HEK293 (cell line): ENCODE results near the gene HS3ST6.

Experiments used
- CTCF ChIA-PET: fragments of 350-600 bp; formaldehyde crosslinking; extraction: SDS; loops from one replicate; lab custom pipeline; 2021; ENCODE audit warnings: antibody characterized with exemption; lab: Yijun Ruan, JAX
- POLR2A ChIA-PET: fragments of 300-600 bp; formaldehyde crosslinking; extraction: SDS; loops from one replicate; lab custom pipeline; 2020; ENCODE audit warnings: antibody characterized with exemption, inconsistent platforms; lab: Yijun Ruan, JAX
- H3K27ac ChIP-seq: fragments of 200-500 bp; sonication (Bioruptor generic); 2 replicates; pipeline ENCODE4 v1.5.1; 2014; ENCODE audit warnings: low read depth, low read length, control low read depth, inconsistent platforms; ENCODE audit errors: extremely low read depth
- H3K36me3 ChIP-seq, 2 experiments: fragments of 200-500 bp in 1 of 2; sonication (Bioruptor generic) in 1 of 2; 1 replicate in 1 of 2; 2 replicates in 1 of 2; pipeline ENCODE4 v1.5.1; 2014 to 2017; ENCODE audit warnings: inconsistent platforms in 2 of 2, low read length in 2 of 2; ENCODE audit not compliant: control insufficient read depth in 2 of 2, insufficient read depth in 1 of 2
- H3K4me1 ChIP-seq: fragments of 200-500 bp; sonication (Bioruptor generic); 2 replicates; pipeline ENCODE4 v1.5.1; 2014; ENCODE audit warnings: mild to moderate bottlenecking, low read length, inconsistent platforms; ENCODE audit not compliant: control insufficient read depth, insufficient read depth
- H3K4me3 ChIP-seq: 2 replicates; pipeline ENCODE4 v1.5.1; 2011; ENCODE audit warnings: low read depth, mild to moderate bottlenecking, control low read depth, low read length, moderate library complexity
- H3K9me3 ChIP-seq: fragments of 200-500 bp; sonication (Bioruptor generic); 2 replicates; pipeline ENCODE4 v1.5.1; 2014; ENCODE audit warnings: low read depth, low read length, inconsistent platforms; ENCODE audit not compliant: control insufficient read depth, insufficient read depth
- BCL11A ChIP-seq: fragments of 450-650 bp; formaldehyde crosslinking; IDR thresholded peaks from 2 replicates; pipeline ENCODE4 v1.5.1; 2016; ENCODE audit warnings: low read depth, missing biosample characterization, missing genetic modification characterization
- BCL11B ChIP-seq: fragments of 450-650 bp; formaldehyde crosslinking; IDR thresholded peaks from 2 replicates; pipeline ENCODE4 v1.5.1; 2016; ENCODE audit warnings: low read depth, missing biosample characterization, missing genetic modification characterization
- KLF1 ChIP-seq: fragments of 450-650 bp; formaldehyde crosslinking; IDR thresholded peaks from 2 replicates; pipeline ENCODE4 v1.5.1; 2016; ENCODE audit warnings: missing biosample characterization, missing genetic modification characterization
- MZF1 ChIP-seq: fragments of 450-650 bp; formaldehyde crosslinking; IDR thresholded peaks from 2 replicates; pipeline ENCODE4 v1.5.1; 2017; ENCODE audit warnings: missing biosample characterization, missing genetic modification characterization, borderline replicate concordance
- RBAK ChIP-seq: fragments of 450-650 bp; formaldehyde crosslinking; IDR thresholded peaks from 2 replicates; pipeline ENCODE4 v1.5.1; 2016; ENCODE audit warnings: missing biosample characterization, missing genetic modification characterization
- SALL2 ChIP-seq: fragments of 450-650 bp; formaldehyde crosslinking; IDR thresholded peaks from 2 replicates; pipeline ENCODE4 v1.5.0; 2017; ENCODE audit warnings: missing biosample characterization, mild to moderate bottlenecking, missing genetic modification characterization, borderline replicate concordance
- SCRT1 ChIP-seq: fragments of 450-650 bp; formaldehyde crosslinking; IDR thresholded peaks from 2 replicates; pipeline ENCODE4 v1.5.1; 2016; ENCODE audit warnings: missing biosample characterization, missing genetic modification characterization, borderline replicate concordance
- ZNF138 ChIP-seq: fragments of 450-650 bp; formaldehyde crosslinking; IDR thresholded peaks from 2 replicates; pipeline ENCODE4 v1.5.1; 2016; ENCODE audit warnings: missing biosample characterization, missing genetic modification characterization, borderline replicate concordance
- ZNF221 ChIP-seq: fragments of 450-650 bp; formaldehyde crosslinking; IDR thresholded peaks from 2 replicates; pipeline ENCODE4 v1.5.1; 2017; ENCODE audit warnings: missing biosample characterization, missing genetic modification characterization, borderline replicate concordance
- ZNF350 ChIP-seq: fragments of 450-650 bp; formaldehyde crosslinking; IDR thresholded peaks from 2 replicates; pipeline ENCODE4 v1.5.0; 2017; ENCODE audit warnings: missing biosample characterization, mild to moderate bottlenecking, missing genetic modification characterization
- ZNF366 ChIP-seq: fragments of 450-650 bp; formaldehyde crosslinking; conservative IDR thresholded peaks from 2 replicates; pipeline ENCODE4 v1.5.1; 2016; ENCODE audit warnings: missing biosample characterization, missing genetic modification characterization
- ZNF548 ChIP-seq: fragments of 450-650 bp; formaldehyde crosslinking; IDR thresholded peaks from 2 replicates; pipeline ENCODE4 v1.5.1; 2016; ENCODE audit warnings: missing biosample characterization, missing genetic modification characterization
- ZNF585B ChIP-seq: fragments of 450-650 bp; formaldehyde crosslinking; IDR thresholded peaks from 2 replicates; pipeline ENCODE4 v1.5.1; 2016; ENCODE audit warnings: missing biosample characterization, missing genetic modification characterization
- ZNF670 ChIP-seq: fragments of 450-650 bp; formaldehyde crosslinking; IDR thresholded peaks from 2 replicates; pipeline ENCODE4 v1.5.1; 2016; ENCODE audit warnings: missing biosample characterization, missing genetic modification characterization, low read depth
- ZNF677 ChIP-seq: fragments of 450-650 bp; IDR thresholded peaks from 2 replicates; pipeline ENCODE4 v1.5.0; 2018; ENCODE audit warnings: missing biosample characterization, mild to moderate bottlenecking, missing genetic modification characterization, moderate library complexity
- TF ChIP-seq, protein P1 (sequence below): fragments of 450-650 bp; formaldehyde crosslinking; IDR thresholded peaks from 2 replicates; pipeline ENCODE4 v1.5.1; 2017; ENCODE audit warnings: missing biosample characterization, missing genetic modification characterization
- TF ChIP-seq, protein P2 (sequence below): fragments of 450-650 bp; formaldehyde crosslinking; IDR thresholded peaks from 2 replicates; pipeline ENCODE4 v1.5.1; 2016; ENCODE audit warnings: missing biosample characterization, missing genetic modification characterization

HS3ST6 gene

DNA sequence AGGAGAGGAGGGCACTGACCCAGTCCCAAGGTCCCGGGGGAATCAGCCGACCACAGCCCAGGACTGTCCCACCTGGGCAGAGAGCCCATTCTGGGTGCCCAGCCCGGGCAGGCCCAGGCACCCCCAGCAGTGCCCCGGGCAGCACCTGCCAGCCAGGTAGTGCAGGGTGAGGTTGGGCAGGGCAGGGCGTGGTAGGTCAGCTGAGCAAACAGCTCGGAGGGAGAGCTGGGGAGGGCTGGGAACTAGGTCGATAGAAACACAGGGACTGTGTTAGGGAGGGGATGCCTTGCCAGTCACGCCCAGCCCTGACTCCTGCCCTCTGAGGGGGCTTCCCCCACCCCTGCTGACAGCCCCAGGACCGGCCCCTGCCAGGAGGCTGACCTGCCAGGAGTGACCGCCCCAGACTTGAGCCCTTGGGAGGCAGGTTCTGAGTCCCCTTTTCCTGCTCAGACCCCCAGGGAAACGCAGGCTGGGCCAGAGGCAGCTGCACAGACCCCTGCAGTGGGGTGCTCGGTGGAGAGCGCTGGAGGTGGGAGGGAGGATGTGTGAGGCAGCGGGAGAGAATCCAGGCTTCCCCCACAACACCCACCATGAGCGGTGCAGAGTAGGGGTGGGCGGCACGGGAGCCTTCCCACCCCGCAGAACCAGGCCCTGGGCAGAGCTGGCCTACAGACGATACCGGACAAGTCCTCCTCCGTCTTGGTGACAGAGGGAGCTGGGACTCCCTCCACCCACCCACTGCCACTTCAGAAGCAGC lies 4.7 kb downstream of the HS3ST6 start (continued):
- no peak for TF ChIP-seq ZNF677 (tag by site-specific recombination)
- no peak for TF ChIP-seq ZNF221 (tag by site-specific recombination)
- peak; percentile 99 for TF ChIP-seq KLF1
- TF ChIP-seq ZNF350 (tag by site-specific recombination) = no peak
- no peak for TF ChIP-seq RBAK (tag by site-specific recombination)
- TF ChIP-seq ZNF670 (tag by site-specific recombination) = no peak
- TF ChIP-seq ZNF366 = no peak
- TF ChIP-seq ZNF548 (tag by site-specific recombination) = no peak
- TF ChIP-seq ZNF138 (tag by site-specific recombination) = no peak
- TF ChIP-seq, protein P1, sequence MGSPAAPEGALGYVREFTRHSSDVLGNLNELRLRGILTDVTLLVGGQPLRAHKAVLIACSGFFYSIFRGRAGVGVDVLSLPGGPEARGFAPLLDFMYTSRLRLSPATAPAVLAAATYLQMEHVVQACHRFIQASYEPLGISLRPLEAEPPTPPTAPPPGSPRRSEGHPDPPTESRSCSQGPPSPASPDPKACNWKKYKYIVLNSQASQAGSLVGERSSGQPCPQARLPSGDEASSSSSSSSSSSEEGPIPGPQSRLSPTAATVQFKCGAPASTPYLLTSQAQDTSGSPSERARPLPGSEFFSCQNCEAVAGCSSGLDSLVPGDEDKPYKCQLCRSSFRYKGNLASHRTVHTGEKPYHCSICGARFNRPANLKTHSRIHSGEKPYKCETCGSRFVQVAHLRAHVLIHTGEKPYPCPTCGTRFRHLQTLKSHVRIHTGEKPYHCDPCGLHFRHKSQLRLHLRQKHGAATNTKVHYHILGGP (tag by site-specific recombination) = no peak
- no peak for TF ChIP-seq MZF1
- TF ChIP-seq, protein P2, sequence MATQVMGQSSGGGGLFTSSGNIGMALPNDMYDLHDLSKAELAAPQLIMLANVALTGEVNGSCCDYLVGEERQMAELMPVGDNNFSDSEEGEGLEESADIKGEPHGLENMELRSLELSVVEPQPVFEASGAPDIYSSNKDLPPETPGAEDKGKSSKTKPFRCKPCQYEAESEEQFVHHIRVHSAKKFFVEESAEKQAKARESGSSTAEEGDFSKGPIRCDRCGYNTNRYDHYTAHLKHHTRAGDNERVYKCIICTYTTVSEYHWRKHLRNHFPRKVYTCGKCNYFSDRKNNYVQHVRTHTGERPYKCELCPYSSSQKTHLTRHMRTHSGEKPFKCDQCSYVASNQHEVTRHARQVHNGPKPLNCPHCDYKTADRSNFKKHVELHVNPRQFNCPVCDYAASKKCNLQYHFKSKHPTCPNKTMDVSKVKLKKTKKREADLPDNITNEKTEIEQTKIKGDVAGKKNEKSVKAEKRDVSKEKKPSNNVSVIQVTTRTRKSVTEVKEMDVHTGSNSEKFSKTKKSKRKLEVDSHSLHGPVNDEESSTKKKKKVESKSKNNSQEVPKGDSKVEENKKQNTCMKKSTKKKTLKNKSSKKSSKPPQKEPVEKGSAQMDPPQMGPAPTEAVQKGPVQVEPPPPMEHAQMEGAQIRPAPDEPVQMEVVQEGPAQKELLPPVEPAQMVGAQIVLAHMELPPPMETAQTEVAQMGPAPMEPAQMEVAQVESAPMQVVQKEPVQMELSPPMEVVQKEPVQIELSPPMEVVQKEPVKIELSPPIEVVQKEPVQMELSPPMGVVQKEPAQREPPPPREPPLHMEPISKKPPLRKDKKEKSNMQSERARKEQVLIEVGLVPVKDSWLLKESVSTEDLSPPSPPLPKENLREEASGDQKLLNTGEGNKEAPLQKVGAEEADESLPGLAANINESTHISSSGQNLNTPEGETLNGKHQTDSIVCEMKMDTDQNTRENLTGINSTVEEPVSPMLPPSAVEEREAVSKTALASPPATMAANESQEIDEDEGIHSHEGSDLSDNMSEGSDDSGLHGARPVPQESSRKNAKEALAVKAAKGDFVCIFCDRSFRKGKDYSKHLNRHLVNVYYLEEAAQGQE (tag by site-specific recombination) = no peak
- TF ChIP-seq ZNF585B = no peak

DNA sequence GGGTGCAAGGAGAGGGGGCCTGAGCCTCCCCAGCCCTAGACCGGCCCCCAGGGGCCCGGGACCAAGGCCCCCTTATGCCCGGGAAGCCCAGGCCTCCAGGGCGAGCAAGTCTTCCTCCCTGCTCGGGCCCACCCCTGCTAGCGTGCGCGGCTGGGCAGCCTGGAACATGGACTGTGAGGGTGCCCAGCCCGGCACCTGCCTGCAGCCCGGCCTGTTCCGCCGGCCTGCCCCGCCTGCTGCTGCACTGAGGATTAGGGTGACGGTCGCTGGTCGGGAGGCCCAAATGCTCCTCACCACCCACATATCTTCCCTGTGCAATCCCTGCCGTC lies 6.0 kb downstream of the HS3ST6 start:
- CTCF ChIA-PET = no interaction called here
- TF ChIP-seq ZNF548 (tag by site-specific recombination) (no peak), SCRT1 (tag by site-specific recombination) (no peak)
- TF ChIP-seq, all 188 proteins: peak for 0
- H3K27ac ChIP-seq = no peak overlapping the region
- POLR2A ChIA-PET = no interaction called here
- H3K4me3 ChIP-seq = no peak overlapping the region
- H3K36me3 ChIP-seq = no peaks in the 10 kb centered on the region
- no peaks in the 10 kb centered on the region for H3K9me3 ChIP-seq
- H3K4me1 ChIP-seq = no peaks in the 10 kb centered on the region

DNA sequence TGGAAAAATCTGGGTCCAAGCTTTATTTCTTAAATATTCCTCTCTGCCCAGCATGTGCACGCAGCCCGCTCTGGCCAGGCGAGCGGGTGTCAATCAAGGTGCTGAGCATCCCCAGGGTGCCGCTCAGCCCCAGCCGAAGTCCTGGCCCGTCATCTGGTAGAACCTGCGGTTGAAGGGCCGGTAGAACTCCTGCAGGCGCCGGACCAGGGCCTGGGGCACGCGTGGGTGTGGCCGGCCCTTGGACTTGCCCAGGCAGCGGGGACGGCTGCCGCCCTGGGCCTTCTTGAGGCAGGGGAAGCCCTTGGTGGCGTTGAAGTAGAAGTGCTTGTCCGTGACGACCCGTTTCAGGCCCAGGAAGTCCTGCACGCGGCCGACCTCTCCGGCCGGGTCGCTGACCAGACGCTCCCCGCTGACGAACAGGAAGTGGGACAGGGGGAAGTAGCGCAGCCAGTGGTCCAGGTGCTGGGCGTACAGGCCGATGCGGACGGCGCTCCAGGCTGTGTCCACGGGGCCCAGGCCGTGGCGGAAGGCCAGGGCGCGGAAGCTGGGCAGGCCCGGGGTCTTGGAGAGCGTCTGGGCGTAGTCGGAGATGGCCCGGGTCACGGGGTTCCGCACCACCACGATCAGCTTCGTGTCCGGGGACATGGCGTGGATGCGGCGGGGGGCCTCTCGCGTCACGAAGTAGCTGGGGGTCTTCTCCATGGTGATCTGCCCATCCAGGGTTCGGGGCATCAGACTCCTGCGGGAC lies 6.6 kb downstream of the HS3ST6 start:
- H3K27ac ChIP-seq = no peak overlapping the region
- H3K4me3 ChIP-seq = no peak overlapping the region
- no peaks in the 10 kb centered on the region for H3K36me3 ChIP-seq
- ChIA-PET POLR2A (no interaction called here), CTCF (interaction anchor here (0.6 kb wide), 1 partner anchor 12 kb away, joined by 3 read pairs; no protein-coding TSS in a partner anchor)
- H3K4me1 ChIP-seq = no peaks in the 10 kb centered on the region
- TF ChIP-seq SALL2 (tag by site-specific recombination) (no peak), BCL11B (tag by site-specific recombination) (peak; percentile 95), BCL11A (tag by site-specific recombination) (0 out of 2 replicates have a peak, but pooled peaks have one; percentile 41)
- H3K9me3 ChIP-seq = no peaks in the 10 kb centered on the region
